Lung (tissue), 12 donors: Measurements from ENCODE around the gene OR2A14. TPM values are rescaled to one million over a fixed set of nuclear protein-coding genes. Genes with fewer than 3 reads are reported as not detected.

Source experiments
- ATAC-seq: fragments of 200-7000 bp; cut with Tn5 transposase; one replicate; pipeline ENCODE4 v1.9.1; 2020; ENCODE audit warnings: moderate number of reproducible peaks; ENCODE audit not compliant: insufficient read depth, low FRiP score
- DNase-seq, 3 donors: peaks; one replicate each; pipeline ENCODE4 v3.0.0-alpha.2; 2013 to 2017
- H3K27ac ChIP-seq, 2 donors: one replicate each; pipeline ENCODE4 v1.5.1; 2013; ENCODE audit warnings: mild to moderate bottlenecking in 2 of 2, moderate library complexity in 2 of 2, control low read depth in 1 of 2, inconsistent platforms in 1 of 2, low read depth in 1 of 2, low read length in 1 of 2
- H3K27me3 ChIP-seq, 3 donors: one replicate each; pipeline ENCODE4 v1.5.1; 2013; ENCODE audit warnings: low read length in 2 of 3; ENCODE audit not compliant: control insufficient read depth in 3 of 3, insufficient read depth in 3 of 3
- H3K36me3 ChIP-seq, 4 donors: one replicate each; pipeline ENCODE4 v1.5.1; 2013; ENCODE audit warnings: low read length in 4 of 4, mild to moderate bottlenecking in 1 of 4, moderate library complexity in 1 of 4; ENCODE audit not compliant: control insufficient read depth in 4 of 4, insufficient read depth in 4 of 4
- H3K4me1 ChIP-seq, 5 donors: one replicate each; pipeline ENCODE4 v1.5.1; 2013; ENCODE audit warnings: low read length in 5 of 5, mild to moderate bottlenecking in 2 of 5, moderate library complexity in 1 of 5; ENCODE audit not compliant: control insufficient read depth in 5 of 5, insufficient read depth in 5 of 5
- H3K4me3 ChIP-seq: one replicate; pipeline ENCODE4 v1.5.1; 2013; ENCODE audit warnings: mild to moderate bottlenecking, control low read depth, moderate library complexity
- H3K9ac ChIP-seq, 2 donors: one replicate each; pipeline ENCODE4 v1.5.1; 2013; ENCODE audit warnings: low read length in 2 of 2, control low read depth in 1 of 2; ENCODE audit not compliant: insufficient read depth in 1 of 2
- H3K9me3 ChIP-seq, 4 donors: one replicate each; pipeline ENCODE4 v1.5.1; 2013; ENCODE audit warnings: low read length in 3 of 4, mild to moderate bottlenecking in 1 of 4, moderate library complexity in 1 of 4; ENCODE audit not compliant: control insufficient read depth in 4 of 4, insufficient read depth in 3 of 4
- CTCF ChIP-seq: IDR thresholded peaks from 2 replicates; pipeline ENCODE4 v1.5.1; 2012; ENCODE audit warnings: mild to moderate bottlenecking; ENCODE audit errors: control extremely low read depth, extremely low read depth
- WGBS, 2 donors: extraction: QIAGEN DNeasy Blood & Tissue Kit; methylation state at CpG; one replicate each; pipeline ENCODE4 v1.1.7; 2013; 5-methylcytosine and 5-hydroxymethylcytosine counted together
- polyA plus RNA-seq, 2 donors: library from polyadenylated mRNA; stranded (reverse); fragments of 200-250 nt; gene quantifications; one replicate each; pipeline ENCODE4 v1.2.1, GENCODE V29; 2013
- total RNA-seq, 2 donors: library from RNA; depleted of rRNA in 1 of 2; stranded (reverse); fragments of >200 nt in 1 of 2; gene quantifications; one replicate each; pipeline ENCODE4 v1.2.1, GENCODE V29; 2014 to 2021
- donor health status: control.
- donor health status: control.
- donor health status: Bipolar disorder and iron deficiency.
- donor health status: healthy.
- donor health status: DM: yes; HTN: yes; CAD: no.

OR2A14 gene
- total and polyA plus RNA-seq, 4 donors, result not detected

GRCh38 chr7:144137501-144137900, 14.5 kb downstream of the OR2A14 start:
- 72 to 75% methylated on average over 1 of the region's 1 CpG for WGBS, 2 donors
- DNase-seq (no peak), ATAC-seq (no peak)
- no peak overlapping the region for H3K27ac ChIP-seq
- no peaks in the 10 kb centered on the region for H3K9me3 ChIP-seq
- no peak overlapping the region for H3K4me3 ChIP-seq
- no peaks in the 10 kb centered on the region for H3K4me1 ChIP-seq
- no peak overlapping the region for H3K9ac ChIP-seq
- no peak for TF ChIP-seq CTCF
- H3K36me3 ChIP-seq, result no peaks in the 10 kb centered on the region
- peaks cover 0 to 3% (median 0%) of the 10 kb centered on the region in 3 donors for H3K27me3 ChIP-seq

- no peak overlapping the region for H3K9ac ChIP-seq
- no peak for TF ChIP-seq CTCF
- H3K27me3 ChIP-seq, result no peaks in the 10 kb centered on the region
- no peak overlapping the region for H3K4me3 ChIP-seq
- no peaks in the 10 kb centered on the region for H3K36me3 ChIP-seq
- 83 to 89% methylated on average over 3 of the region's 3 CpGs for WGBS, 2 donors
- H3K4me1 ChIP-seq, result no peaks in the 10 kb centered on the region
- ATAC-seq (no peak), DNase-seq (no peak)
- peaks cover 0 to 8% (median 0%) of the 10 kb centered on the region in 4 donors for H3K9me3 ChIP-seq
- no peak overlapping the region for H3K27ac ChIP-seq
Observed at GRCh38 chr7:144142187-144142586, 19.2 kb downstream of the OR2A14 start.

- Histone ChIP-seq H3K9ac (no peak overlapping the region), H3K9me3 (peaks cover 0 to 11% (median 5%) of the 10 kb centered on the region in 4 donors), H3K4me1 (no peaks in the 10 kb centered on the region), H3K36me3 (no peaks in the 10 kb centered on the region), H3K27me3 (no peaks in the 10 kb centered on the region), H3K27ac (no peak overlapping the region), H3K4me3 (no peak overlapping the region)
- no peak for DNase-seq
- TF ChIP-seq CTCF, result no peak
- WGBS, 2 donors, result 93 to 94% methylated on average over 3 of the region's 3 CpGs
- no peak for ATAC-seq
Observed at GRCh38 chr7:144144426-144144825, 21.4 kb downstream of the OR2A14 start.

GRCh38 chr7:144148224-144148827, 25.4 kb downstream of the OR2A14 start:
- WGBS, 2 donors, result 82 to 84% methylated on average over 2 of the region's 2 CpGs
- Histone ChIP-seq H3K27me3 (no peaks in the 10 kb centered on the region), H3K9me3 (peaks cover 0 to 11% (median 8%) of the 10 kb centered on the region in 4 donors), H3K4me3 (no peak overlapping the region), H3K27ac (no peak overlapping the region), H3K36me3 (no peaks in the 10 kb centered on the region), H3K4me1 (no peaks in the 10 kb centered on the region), H3K9ac (no peak overlapping the region)
- no peak for ATAC-seq
- DNase-seq, result no peak
- no peak for TF ChIP-seq CTCF
